HEK293T (cell line): Measurements from ENCODE around the gene CCDC8.

Experiments used
- ARNT ChIP-seq: fragments of 450-650 bp; IDR thresholded peaks from 2 replicates; pipeline ENCODE4 v1.6.1; 2017; ENCODE audit warnings: mild to moderate bottlenecking
- BHLHE40 ChIP-seq: fragments of 450-650 bp; IDR thresholded peaks from 2 replicates; pipeline ENCODE4 v1.6.1; 2016; ENCODE audit warnings: mild to moderate bottlenecking, moderate library complexity, borderline replicate concordance
- CTBP1 ChIP-seq: fragments of 450-650 bp; IDR thresholded peaks from 2 replicates; pipeline ENCODE4 v1.6.1; 2016; ENCODE audit warnings: borderline replicate concordance
- ELF4 ChIP-seq: fragments of 450-650 bp; IDR thresholded peaks from 2 replicates; pipeline ENCODE4 v1.6.1; 2017; ENCODE audit warnings: antibody characterized with exemption
- FOXA1 ChIP-seq: fragments of 450-650 bp; IDR thresholded peaks from 2 replicates; pipeline ENCODE4 v1.6.1; 2016; ENCODE audit warnings: mild to moderate bottlenecking
- FOXK2 ChIP-seq: fragments of 450-650 bp; IDR thresholded peaks from 2 replicates; pipeline ENCODE4 v1.6.1; 2016; ENCODE audit warnings: mild to moderate bottlenecking
- FOXM1 ChIP-seq: fragments of 450-650 bp; IDR thresholded peaks from 2 replicates; pipeline ENCODE4 v1.6.1; 2017; ENCODE audit warnings: mild to moderate bottlenecking, borderline replicate concordance
- HDGF ChIP-seq: fragments of 450-650 bp; IDR thresholded peaks from 2 replicates; pipeline ENCODE4 v1.6.1; 2017; ENCODE audit warnings: antibody characterized with exemption, borderline replicate concordance
- LEF1 ChIP-seq: fragments of 450-650 bp; IDR thresholded peaks from 2 replicates; pipeline ENCODE4 v1.6.1; 2017; ENCODE audit warnings: mild to moderate bottlenecking, borderline replicate concordance
- NFRKB ChIP-seq: fragments of 450-650 bp; IDR thresholded peaks from 2 replicates; pipeline ENCODE4 v1.6.1; 2016; ENCODE audit warnings: mild to moderate bottlenecking, moderate library complexity
- PKNOX1 ChIP-seq: fragments of 450-650 bp; IDR thresholded peaks from 2 replicates; pipeline ENCODE4 v1.6.1; 2016
- SP1 ChIP-seq: fragments of 450-650 bp; IDR thresholded peaks from 2 replicates; pipeline ENCODE4 v1.6.1; 2017
- SUZ12 ChIP-seq: fragments of 450-650 bp; IDR thresholded peaks from 2 replicates; pipeline ENCODE4 v1.6.1; 2016; ENCODE audit warnings: mild to moderate bottlenecking
- TARDBP ChIP-seq: fragments of 450-650 bp; IDR thresholded peaks from 2 replicates; pipeline ENCODE4 v1.6.1; 2016

- TF ChIP-seq BHLHE40 (no peak), ELF4 (no peak), TARDBP (no peak), HDGF (no peak), NFRKB (no peak), SUZ12 (no peak), FOXK2 (no peak), LEF1 (no peak), CTBP1 (no peak), SP1 (no peak), FOXA1 (no peak), FOXM1 (no peak), ARNT (no peak), PKNOX1 (no peak)
Observed at GRCh38 chr19:46450737-46451136, 37.4 kb upstream of the CCDC8 start.
